Activated CD4-positive, alpha-beta T cell treated with anti-CD3 and anti-CD28 coated beads, Interleukin-2, amount 10 ng/mL, durations not matched to agents 7 days and 5 days (primary cell): ENCODE measurements around the gene MTHFD1L. TPM values are rescaled to one million over a fixed set of nuclear protein-coding genes. Genes with fewer than 3 reads are reported as not detected.

Experiments used
- CTCF ChIA-PET: fragments of 350-600 bp; sonication (Branson Sonifier 250); formaldehyde crosslinking; loops from one replicate; lab custom pipeline; 2021; ENCODE audit warnings: antibody characterized with exemption; lab: Charles Lee
- POLR2A ChIA-PET: fragments of 350-600 bp; sonication (Branson Sonifier 250); formaldehyde crosslinking; loops from one replicate; lab custom pipeline; 2021; ENCODE audit warnings: antibody characterized with exemption; lab: Charles Lee
- DNase-seq: peaks from one replicate; pipeline ENCODE4 v3.0.0-alpha.2; 2020
- H3K27ac Mint-ChIP-seq: one replicate; pipeline ENCODE4 v1.8.0; 2021; ENCODE audit warnings: mild to moderate bottlenecking, moderate library complexity, mixed read lengths
- H3K27me3 Mint-ChIP-seq: one replicate; pipeline ENCODE4 v1.8.0; 2021; ENCODE audit warnings: mixed read lengths
- H3K36me3 Mint-ChIP-seq: one replicate; pipeline ENCODE4 v1.8.0; 2021; ENCODE audit warnings: low read depth, mixed read lengths
- H3K4me1 Mint-ChIP-seq: one replicate; pipeline ENCODE4 v1.8.0; 2021; ENCODE audit warnings: mixed read lengths
- H3K4me3 Mint-ChIP-seq: one replicate; pipeline ENCODE4 v1.8.0; 2021; ENCODE audit warnings: mild to moderate bottlenecking, moderate library complexity, mixed read lengths
- H3K9me3 Mint-ChIP-seq: one replicate; pipeline ENCODE4 v1.8.0; 2021; ENCODE audit warnings: mixed read lengths
- total RNA-seq, 2 experiments: library from RNA; stranded (reverse); gene quantifications; one replicate each; pipeline ENCODE4 v1.2.3, GENCODE V29; 2021

Gene MTHFD1L
- total RNA-seq, 2 experiments from 2014 or later: 34.9 to 40.6 TPM

- H3K36me3 Mint-ChIP-seq: no peaks in the 10 kb centered on the region
- no peaks in the 10 kb centered on the region for H3K9me3 Mint-ChIP-seq
- ChIA-PET POLR2A (no interaction called here), CTCF (interaction anchor here (0.7 kb wide), 1 partner anchor 374 kb away, joined by 3 read pairs; no protein-coding TSS in a partner anchor)
- H3K27ac Mint-ChIP-seq: no peak overlapping the region
- H3K4me3 Mint-ChIP-seq: no peak overlapping the region
- DNase-seq: no peak
- no peaks in the 10 kb centered on the region for H3K4me1 Mint-ChIP-seq
- H3K27me3 Mint-ChIP-seq: peaks cover 11% of the 10 kb centered on the region
Observed at GRCh38 chr6:151149793-151150192, 284.3 kb downstream of the MTHFD1L start.
